Measurements from ENCODE around the gene FMO4.
"Not testable (repeated sequence)": the region's sequence is repeated elsewhere in the genome, so short reads cannot be mapped to it uniquely, and the experiment has no call there.

The FMO4 gene

DNA sequence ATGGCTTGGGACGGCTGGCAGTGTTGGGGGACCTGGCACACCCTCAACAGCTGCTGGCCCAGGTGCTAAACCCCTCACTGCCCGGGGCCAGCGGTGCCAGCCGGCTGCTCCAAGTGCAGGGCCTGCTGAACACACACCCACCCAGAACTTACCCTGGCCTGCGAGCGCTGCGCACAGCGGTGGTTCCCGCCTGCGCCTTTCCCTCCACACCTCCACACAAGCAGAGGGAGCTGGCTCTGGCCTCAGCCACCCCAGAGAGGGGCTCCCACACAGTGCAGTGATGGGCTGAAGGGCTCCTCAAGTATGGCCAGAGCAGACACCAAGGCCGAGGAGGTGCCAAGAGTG is 67.9 kb downstream of the FMO4 start:
- no peak for DNase-seq (ENCODE audit: low read depth in 1 of 2, low spot score in 1 of 2)

DNA sequence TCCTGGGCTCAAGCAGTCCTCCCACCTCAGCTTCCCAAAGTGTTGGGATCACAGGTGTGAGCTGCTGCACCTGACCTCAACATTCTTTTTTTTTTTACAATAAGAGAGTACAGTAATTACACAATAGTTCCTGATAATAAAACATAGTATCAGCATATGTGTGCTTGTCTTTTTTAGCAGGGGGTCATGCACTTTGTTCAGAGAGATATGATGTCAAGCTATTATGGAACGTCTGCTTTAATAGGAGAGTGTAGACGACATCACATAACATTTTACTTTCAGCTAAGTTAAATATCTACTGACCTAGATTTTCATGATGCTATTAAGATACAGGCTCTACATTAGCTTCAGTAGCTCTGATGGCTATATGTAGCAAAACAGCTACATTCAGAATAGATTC is 70.5 kb downstream of the FMO4 start:
- no peak for DNase-seq (ENCODE audit: low read depth in 1 of 2, low spot score in 1 of 2)

DNA sequence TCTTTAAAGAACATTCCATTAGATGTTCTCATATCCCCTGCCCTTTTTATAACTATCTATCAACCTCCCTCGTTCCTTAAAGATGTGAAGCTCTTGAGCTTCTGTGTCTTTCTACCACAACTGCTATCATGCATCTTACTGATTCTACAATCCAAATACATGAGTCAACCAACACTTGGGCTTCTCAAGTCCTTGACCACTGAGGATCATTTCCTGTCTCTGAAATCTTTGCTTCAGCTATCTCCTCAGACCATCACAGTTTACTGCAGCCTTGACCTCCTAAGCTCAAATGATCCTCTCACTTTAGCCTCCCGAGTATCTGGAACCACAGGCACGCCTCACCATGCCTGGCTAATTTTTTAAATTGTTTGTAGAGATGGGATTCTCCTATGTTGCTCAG is 75.2 kb downstream of the FMO4 start:
- no peak for DNase-seq (ENCODE audit: low read depth in 1 of 2, low spot score in 1 of 2)

DNA sequence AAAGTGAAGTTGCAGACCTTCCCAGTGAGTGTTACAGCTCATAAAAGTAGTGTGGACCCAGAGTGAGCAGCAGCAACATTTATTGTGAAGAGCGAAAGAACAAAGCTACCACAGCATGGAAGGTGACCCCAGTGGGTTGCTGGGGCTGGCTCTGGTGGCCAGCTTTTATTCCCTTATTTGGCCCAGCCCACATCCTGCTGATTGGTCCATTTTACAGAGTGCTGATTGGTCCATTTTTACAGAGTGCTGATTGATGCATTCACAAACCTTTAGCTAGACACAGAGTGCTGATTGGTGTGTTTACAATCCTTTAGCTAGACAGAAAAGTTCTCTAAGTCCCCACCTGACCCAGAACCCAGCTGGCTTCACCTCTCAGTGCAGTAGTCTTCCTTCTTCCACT is 76.8 kb downstream of the FMO4 start:
- not testable (repeated sequence) for DNase-seq (ENCODE audit: low read depth in 1 of 2, low spot score in 1 of 2)
